Tibial nerve (tissue), 3 donors: ENCODE results near the gene MAP3K21.

Source experiments
- EP300 ChIP-seq, 2 donors: sonication (generic); formaldehyde crosslinking; IDR thresholded peaks; one replicate each; pipeline ENCODE4 v1.6.1; 2017; ENCODE audit warnings: antibody characterized with exemption in 2 of 2, mild to moderate bottlenecking in 1 of 2
- POLR2A ChIP-seq, 2 donors: fragments of 450-650 bp; IDR thresholded peaks; one replicate each; pipeline ENCODE4 v1.6.1; 2017; ENCODE audit warnings: antibody characterized with exemption in 2 of 2, mild to moderate bottlenecking in 2 of 2, moderate library complexity in 2 of 2

- TF ChIP-seq POLR2A (IDR thresholded peaks at IDR 0.05), result no peak
- no peak for TF ChIP-seq EP300 (IDR thresholded peaks at IDR 0.05)
These were observed 63.6 kb downstream of the MAP3K21 start for GRCh38 chr1:233390842-233391737.
